Subcutaneous abdominal adipose tissue (tissue), 5 donors: ENCODE measurements around the gene CCDC121.
"Not testable (repeated sequence)": the region's sequence is repeated elsewhere in the genome, so short reads cannot be mapped to it uniquely, and the experiment has no call there.

ENCODE experiments used
- H3K27ac ChIP-seq: one replicate; pipeline ENCODE4 v1.7.0; 2013; ENCODE audit warnings: low read depth, mild to moderate bottlenecking, inconsistent platforms, low read length, moderate library complexity
- H3K27me3 ChIP-seq, 5 donors: one replicate each; pipeline ENCODE4 v1.7.0; 2013; ENCODE audit warnings: low read length in 5 of 5, inconsistent platforms in 1 of 5; ENCODE audit not compliant: control insufficient read depth in 5 of 5, insufficient read depth in 4 of 5
- H3K36me3 ChIP-seq, 5 donors: one replicate each; pipeline ENCODE4 v1.7.0; 2013; ENCODE audit warnings: low read length in 5 of 5; ENCODE audit not compliant: control insufficient read depth in 5 of 5, insufficient read depth in 5 of 5
- H3K4me1 ChIP-seq, 5 donors: one replicate each; pipeline ENCODE4 v1.7.0; 2013; ENCODE audit warnings: low read length in 5 of 5, mild to moderate bottlenecking in 3 of 5, moderate library complexity in 1 of 5; ENCODE audit not compliant: control insufficient read depth in 5 of 5, insufficient read depth in 5 of 5
- H3K4me3 ChIP-seq, 5 donors: one replicate each; pipeline ENCODE4 v1.7.0; 2013; ENCODE audit warnings: low read length in 5 of 5, low read depth in 1 of 5
- H3K9ac ChIP-seq, 5 donors: one replicate each; pipeline ENCODE4 v1.7.0; 2013; ENCODE audit warnings: low read length in 5 of 5, mild to moderate bottlenecking in 4 of 5, moderate library complexity in 3 of 5
- H3K9me3 ChIP-seq, 5 donors: one replicate each; pipeline ENCODE4 v1.7.0; 2013; ENCODE audit warnings: low read length in 5 of 5; ENCODE audit not compliant: control insufficient read depth in 5 of 5
- donor health status: healthy.
- donor health status: healthy.
- donor health status: healthy.
- donor health status: healthy.
- donor health status: healthy.

Gene CCDC121

DNA sequence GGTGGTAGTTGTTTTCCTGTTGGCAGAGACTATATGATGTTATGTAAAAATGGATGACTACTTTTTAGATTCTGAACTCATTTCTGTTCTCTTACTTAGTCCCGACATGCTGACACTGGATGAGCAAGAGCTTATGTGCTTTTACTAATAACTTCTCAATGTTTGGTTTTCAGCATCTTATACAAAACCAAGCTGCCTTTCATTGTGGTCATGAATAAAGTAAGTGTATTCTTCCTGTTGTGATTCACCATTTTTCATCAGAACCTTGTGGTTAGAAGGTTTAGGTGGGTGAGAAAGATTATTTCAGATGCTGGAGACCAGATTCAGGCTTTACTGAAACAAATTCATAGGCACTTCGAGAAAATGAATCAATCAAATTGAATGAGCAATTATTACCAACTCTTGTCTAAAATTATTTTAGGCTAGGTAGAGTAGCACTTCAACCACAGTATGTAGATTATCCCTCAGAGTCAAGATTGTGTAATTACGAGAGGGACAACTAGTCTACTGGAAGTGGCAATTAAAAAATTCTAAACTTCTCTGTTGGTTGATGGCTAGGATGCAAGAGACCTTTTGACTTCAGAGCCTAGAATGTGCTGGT is 9.3 kb upstream of the CCDC121 start:
- Histone ChIP-seq H3K4me1 (no peaks in the 10 kb centered on the region), H3K4me3 (no peak overlapping the region), H3K36me3 (peaks cover 51 to 91% (median 73%) of the 10 kb centered on the region in 5 donors), H3K9ac (no peak overlapping the region), H3K27ac (no peak overlapping the region), H3K9me3 (no peaks in the 10 kb centered on the region), H3K27me3 (no peaks in the 10 kb centered on the region)

DNA sequence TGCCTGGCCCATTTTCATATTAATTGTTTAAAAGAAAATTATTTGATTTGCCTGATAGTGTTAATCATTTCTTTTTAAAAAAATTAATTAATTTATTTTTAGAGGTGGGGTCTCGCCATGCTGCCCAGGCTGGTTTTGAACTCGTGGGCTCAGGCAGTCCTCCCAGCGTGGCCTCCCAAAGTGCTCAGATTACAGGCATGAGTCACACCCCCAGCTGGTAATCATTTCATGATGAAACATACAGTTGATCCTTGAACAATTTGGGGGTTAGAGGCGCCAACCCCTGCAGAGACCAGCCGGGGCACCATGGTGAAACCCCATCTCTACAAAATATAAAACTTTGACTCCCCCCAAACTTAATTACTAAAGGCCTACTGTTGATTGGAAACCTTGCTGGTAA is 8.0 kb upstream of the CCDC121 start:
- peaks cover 58 to 93% (median 80%) of the 10 kb centered on the region in 5 donors for H3K36me3 ChIP-seq
- H3K27me3 ChIP-seq: no peaks in the 10 kb centered on the region
- H3K4me3 ChIP-seq: no peak overlapping the region
- H3K4me1 ChIP-seq: no peaks in the 10 kb centered on the region
- H3K27ac ChIP-seq: no peak overlapping the region
- no peak overlapping the region for H3K9ac ChIP-seq
- H3K9me3 ChIP-seq: no peaks in the 10 kb centered on the region

DNA sequence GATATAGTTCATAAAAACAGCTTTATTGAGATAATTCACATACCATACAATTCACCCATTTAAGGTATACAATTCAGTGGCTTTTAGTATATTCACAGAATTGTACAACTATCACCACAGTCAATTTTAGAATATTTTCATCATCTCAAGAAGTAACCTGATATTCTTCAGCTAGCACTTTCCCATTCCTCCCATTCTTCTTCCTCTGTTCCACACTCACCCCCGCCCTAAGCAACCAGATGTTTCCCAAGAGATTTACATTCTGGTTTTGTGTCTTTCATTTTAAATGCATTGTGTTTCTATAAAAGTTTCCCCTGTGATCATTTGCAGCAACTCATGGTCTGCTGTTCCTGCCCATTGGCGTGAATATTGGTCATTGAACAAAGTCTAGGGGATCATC is 5.5 kb upstream of the CCDC121 start:
- H3K27ac ChIP-seq: no peak overlapping the region
- peaks cover 57 to 82% (median 68%) of the 10 kb centered on the region in 5 donors for H3K36me3 ChIP-seq
- H3K9ac ChIP-seq: no peak overlapping the region
- peaks cover 0 to 11% (median 6%) of the 10 kb centered on the region in 5 donors for H3K4me1 ChIP-seq
- H3K27me3 ChIP-seq: no peaks in the 10 kb centered on the region
- H3K9me3 ChIP-seq: no peaks in the 10 kb centered on the region
- H3K4me3 ChIP-seq: no peak overlapping the region

DNA sequence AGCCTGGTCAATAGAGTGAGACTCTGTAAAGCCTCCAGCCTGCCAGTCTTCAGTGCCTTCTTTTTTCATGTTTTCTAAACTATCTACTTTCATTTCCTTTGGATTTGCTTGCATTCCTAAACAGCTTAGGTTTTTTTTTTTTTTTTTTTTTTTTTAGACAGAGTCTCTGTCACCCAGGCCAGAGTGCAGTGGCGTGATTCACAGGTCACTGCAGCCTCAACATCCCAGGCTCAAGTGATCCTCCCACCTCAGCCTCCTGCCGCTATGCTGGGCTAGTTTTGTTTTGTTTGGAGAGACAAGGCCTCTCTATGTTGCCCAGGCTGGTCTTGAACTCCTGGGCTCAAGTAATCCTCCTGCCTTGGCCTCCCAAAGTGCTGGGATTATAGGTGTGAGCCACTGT is 1.4 kb upstream of the CCDC121 start:
- H3K4me3 ChIP-seq, H3K27me3 ChIP-seq: not testable (repeated sequence)

DNA sequence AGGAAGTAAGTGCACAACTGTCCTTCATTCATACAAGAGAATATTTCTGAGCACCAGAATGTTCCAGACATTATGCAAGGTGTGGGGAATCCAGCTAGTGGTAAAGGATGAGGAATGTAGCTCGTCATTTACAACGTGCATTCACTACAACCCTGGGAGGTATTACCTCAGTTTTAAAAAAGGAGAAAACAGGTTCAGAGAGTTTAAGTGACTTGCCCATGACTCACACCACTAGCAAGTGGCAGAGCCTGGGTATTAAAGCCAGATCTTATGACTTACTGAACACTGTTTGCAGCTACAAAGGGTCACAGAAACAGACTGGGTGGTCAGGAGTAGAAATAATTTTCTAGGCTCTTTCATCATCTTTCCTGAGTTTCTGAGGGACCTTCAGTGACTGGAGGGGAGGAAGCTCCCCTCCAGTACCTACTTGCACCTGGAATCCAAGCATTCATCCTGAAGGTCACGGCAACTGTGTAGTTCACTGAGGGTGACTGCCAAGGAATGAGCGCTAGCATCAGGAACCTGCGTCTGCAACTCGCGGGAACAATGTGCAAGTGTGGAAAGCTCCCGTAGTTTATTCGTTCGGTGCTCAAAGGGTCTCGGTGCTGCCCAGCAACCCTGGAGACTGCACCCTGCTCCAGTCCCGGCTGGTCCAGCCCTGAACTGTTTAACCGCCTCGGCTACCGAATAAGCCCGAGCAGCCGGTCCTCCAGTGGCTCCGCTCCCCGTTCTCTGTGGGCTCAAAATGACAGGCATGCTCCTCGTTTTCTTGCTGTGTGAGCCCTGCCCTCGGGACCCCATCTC is 647 bp downstream of the CCDC121 start:
- H3K9ac ChIP-seq: peak overlapping the region; percentile 83 to 97 (median 91)
- H3K4me1 ChIP-seq: peaks cover 3 to 32% (median 20%) of the 10 kb centered on the region in 5 donors
- no peaks in the 10 kb centered on the region for H3K9me3 ChIP-seq
- H3K36me3 ChIP-seq: peaks cover 28 to 40% (median 31%) of the 10 kb centered on the region in 5 donors
- H3K27ac ChIP-seq: peak overlapping the region; percentile 88
- H3K27me3 ChIP-seq: no peaks in the 10 kb centered on the region
- peak overlapping the region; percentile 84 to 99 (median 95) for H3K4me3 ChIP-seq

More for the DNA sequence above, 1.4 kb upstream of the CCDC121 start:
- not testable (repeated sequence) for H3K9ac ChIP-seq, H3K9me3 ChIP-seq, H3K27ac ChIP-seq
- peaks cover 3 to 32% (median 20%) of the 10 kb centered on the region in 5 donors for H3K4me1 ChIP-seq
- peaks cover 32 to 44% (median 37%) of the 10 kb centered on the region in 5 donors for H3K36me3 ChIP-seq

DNA sequence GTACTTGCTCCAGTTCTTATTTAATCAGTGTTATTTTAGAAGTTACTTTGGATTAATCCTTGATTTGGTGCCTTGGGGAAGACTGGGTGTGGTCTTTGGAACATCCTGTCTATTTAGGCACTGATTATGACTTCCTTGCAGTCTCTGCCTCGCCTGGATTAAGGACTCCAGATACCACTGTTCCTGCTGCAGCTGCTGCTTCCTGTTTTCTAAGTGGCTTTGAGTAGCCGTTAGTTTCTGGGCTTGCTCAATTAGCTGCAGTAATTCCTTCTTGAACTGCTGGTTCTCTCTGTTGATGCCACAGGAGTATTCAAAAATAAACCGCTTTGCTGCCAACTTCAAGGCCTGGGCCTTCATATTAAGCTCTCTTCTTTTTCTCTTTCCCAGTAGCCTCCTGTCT is 1.9 kb downstream of the CCDC121 start:
- Histone ChIP-seq H3K36me3 (peaks cover 29 to 41% (median 33%) of the 10 kb centered on the region in 5 donors), H3K4me1 (peaks cover 3 to 32% (median 20%) of the 10 kb centered on the region in 5 donors)
- not testable (repeated sequence) for H3K9ac ChIP-seq, H3K4me3 ChIP-seq, H3K9me3 ChIP-seq, H3K27me3 ChIP-seq, H3K27ac ChIP-seq

- Histone ChIP-seq H3K4me1 (peaks cover 3 to 32% (median 20%) of the 10 kb centered on the region in 5 donors), H3K36me3 (peaks cover 30 to 41% (median 35%) of the 10 kb centered on the region in 5 donors)
- not testable (repeated sequence) for H3K9ac ChIP-seq, H3K4me3 ChIP-seq, H3K27me3 ChIP-seq, H3K27ac ChIP-seq, H3K9me3 ChIP-seq
These were observed 2.5 kb downstream of the CCDC121 start for GRCh38 chr2:27626323-27626722.

- H3K27ac ChIP-seq: no peak overlapping the region
- peaks cover 3 to 31% (median 19%) of the 10 kb centered on the region in 5 donors for H3K4me1 ChIP-seq
- H3K9ac ChIP-seq: no peak overlapping the region
- H3K9me3 ChIP-seq: no peaks in the 10 kb centered on the region
- H3K27me3 ChIP-seq: no peaks in the 10 kb centered on the region
- H3K36me3 ChIP-seq: peaks cover 32 to 45% (median 35%) of the 10 kb centered on the region in 5 donors
- no peak overlapping the region for H3K4me3 ChIP-seq
These were observed 3.9 kb downstream of the CCDC121 start for GRCh38 chr2:27624943-27625342.

GRCh38 chr2:27622921-27623384 is 5.9 kb downstream of the CCDC121 start:
- H3K9me3 ChIP-seq: no peaks in the 10 kb centered on the region
- H3K27ac ChIP-seq: no peak overlapping the region
- no peaks in the 10 kb centered on the region for H3K27me3 ChIP-seq
- no peak overlapping the region for H3K9ac ChIP-seq
- H3K36me3 ChIP-seq: peaks cover 43 to 59% (median 46%) of the 10 kb centered on the region in 5 donors
- H3K4me3 ChIP-seq: no peak overlapping the region
- peaks cover 1 to 12% (median 5%) of the 10 kb centered on the region in 5 donors for H3K4me1 ChIP-seq

DNA sequence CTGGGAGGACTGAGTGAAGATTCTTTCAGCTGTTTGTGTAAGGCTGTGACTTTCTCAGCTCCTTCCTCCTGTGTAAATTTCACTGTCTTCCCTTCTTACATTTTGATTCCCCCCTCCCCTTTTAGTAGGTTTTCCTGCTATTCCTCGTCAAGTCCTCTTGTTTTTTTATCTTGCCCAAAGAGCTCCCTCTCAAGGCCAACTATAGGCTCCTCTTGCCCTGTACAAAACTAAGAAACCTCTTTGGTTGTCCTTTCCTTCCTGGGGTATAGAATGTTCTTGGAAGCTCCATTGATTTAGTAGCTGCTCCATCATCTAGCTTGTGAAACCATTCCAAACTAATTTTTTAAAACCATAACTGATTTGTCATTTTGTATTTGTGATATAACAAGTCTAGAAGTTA is 7.3 kb downstream of the CCDC121 start:
- H3K9me3 ChIP-seq: no peaks in the 10 kb centered on the region
- peaks cover 0 to under 1% (median 0%) of the 10 kb centered on the region in 5 donors for H3K4me1 ChIP-seq
- no peaks in the 10 kb centered on the region for H3K27me3 ChIP-seq
- H3K4me3 ChIP-seq: no peak overlapping the region
- H3K36me3 ChIP-seq: peaks cover 57 to 73% (median 59%) of the 10 kb centered on the region in 5 donors
- H3K27ac ChIP-seq: no peak overlapping the region
- no peak overlapping the region for H3K9ac ChIP-seq
